ENCODE measurements around the gene DPP9. TPM values are rescaled to one million over a fixed set of nuclear protein-coding genes. Genes with fewer than 3 reads are reported as not detected.

DPP9 gene
- total and polyA plus RNA-seq, 2 of the 13 experiments (the other 11 are each of a cell fraction or from before 2014, with no cell fraction given) = 8.4 to 25.8 TPM

GRCh38 chr19:4723595-4724514 lies at the start of gene DPP9 (continued):
- TF ChIP-seq FOXJ3 (CRISPR knock-in tag; IDR thresholded peaks at IDR 0.05; ENCODE audit: borderline replicate concordance) (no peak), SNRNP70 (IDR thresholded peaks at IDR 0.05; ENCODE audit: low read depth, low read length) (no peak), ZNF292 (CRISPR knock-in tag; IDR thresholded peaks at IDR 0.05; ENCODE audit: borderline replicate concordance, low read depth) (peak; percentile 37; the same call in 1 of the 2 replicates), ZNF30 (CRISPR knock-in tag; IDR thresholded peaks at IDR 0.05) (no peak), ZNF205 (CRISPR knock-in tag; IDR thresholded peaks at IDR 0.05) (peak; percentile 70; the same call in 1 of the 2 replicates), ZNF776 (CRISPR knock-in tag; IDR thresholded peaks at IDR 0.05) (peak; percentile 85), ZNF567 (CRISPR knock-in tag; IDR thresholded peaks at IDR 0.05; ENCODE audit: borderline replicate concordance) (peak; percentile 92; the same call in 1 of the 2 replicates), HIVEP1 (CRISPR knock-in tag; IDR thresholded peaks at IDR 0.05) (peak; percentile 70; the same call in 1 of the 2 replicates), SMAD9 (CRISPR knock-in tag; IDR thresholded peaks at IDR 0.05) (0 out of 2 replicates have a peak, but pooled peaks have one; percentile 31), IKZF4 (CRISPR knock-in tag; IDR thresholded peaks at IDR 0.05; ENCODE audit: borderline replicate concordance, low read depth, not compliant biosample characterization) (peak; percentile 74), CSRNP1 (CRISPR knock-in tag; IDR thresholded peaks at IDR 0.05) (no peak), NONO (IDR thresholded peaks at IDR 0.05) (no peak), NONO (CRISPR knock-in tag; conservative IDR thresholded peaks at IDR 0.05) (peak; percentile 73), SP2 (CRISPR knock-in tag; IDR thresholded peaks at IDR 0.05) (peak; percentile 76), ZNF343 (CRISPR knock-in tag; IDR thresholded peaks at IDR 0.05) (peak; percentile 69; the same call in 1 of the 2 replicates), FOXA3 (CRISPR knock-in tag; IDR thresholded peaks at IDR 0.05) (peak; percentile 71), NCOR1 (IDR thresholded peaks at IDR 0.05; ENCODE audit: borderline replicate concordance, low read length) (no peak; the same call in 1 of the 2 replicates), HNRNPK (IDR thresholded peaks at IDR 0.05; ENCODE audit: low read depth, low read length, poor library complexity, severe bottlenecking) (peak; percentile 54), FOXP1 (IDR thresholded peaks at IDR 0.05) (no peak), FOXP1 (CRISPR knock-in tag; IDR thresholded peaks at IDR 0.05) (no peak), JDP2 (CRISPR knock-in tag; IDR thresholded peaks at IDR 0.05; ENCODE audit: borderline replicate concordance) (no peak), ZHX1 (CRISPR knock-in tag; IDR thresholded peaks at IDR 0.05; ENCODE audit: low read depth) (peak; percentile 82), ELF3 (CRISPR knock-in tag; IDR thresholded peaks at IDR 0.05) (peak; percentile 91), RORA (CRISPR knock-in tag; IDR thresholded peaks at IDR 0.05) (peak; percentile 45; the same call in 1 of the 2 replicates), SYNCRIP (IDR thresholded peaks at IDR 0.05; ENCODE audit: insufficient read depth, low read depth, low read length) (no peak), PAX8 (CRISPR knock-in tag; IDR thresholded peaks at IDR 0.05; ENCODE audit: borderline replicate concordance) (peak; percentile 93; the same call in 1 of the 2 replicates), ZNF670 (CRISPR knock-in tag; IDR thresholded peaks at IDR 0.05; ENCODE audit: borderline replicate concordance) (no peak)
